IMR-90 (cell line): ENCODE data around the gene TMEM38A. TPM values are rescaled to one million over a fixed set of nuclear protein-coding genes. Genes with fewer than 3 reads are reported as not detected.

Source experiments
- ATAC-seq: fragments of 200-7000 bp; cut with Tn5 transposase; 2 replicates; pipeline ENCODE4 v1.9.1; 2020; ENCODE audit warnings: low read depth, mild to moderate bottlenecking, moderate library complexity
- BruUV-seq: library from RNA; stranded (reverse); fragments of 400-500 nt; replicated peaks from 2 replicates; lab custom pipeline; 2021; lab: Mats Ljungman, UMichigan
- CTCF ChIA-PET: fragments of 300-600 bp; formaldehyde crosslinking; extraction: SDS; loops from one replicate; lab custom pipeline; 2021; ENCODE audit warnings: antibody characterized with exemption; lab: Yijun Ruan, JAX
- POLR2A ChIA-PET: fragments of 300-600 bp; sonication (Branson Sonifier 250); formaldehyde crosslinking; loops from one replicate; lab custom pipeline; 2022; ENCODE audit warnings: antibody characterized with exemption; ENCODE audit not compliant: unreplicated experiment; lab: Charles Lee
- DNase-seq: peaks from one replicate; pipeline ENCODE4 v3.0.0; 2013
- H2AFZ ChIP-seq: replicated peaks from 2 replicates; pipeline ENCODE3; 2013; ENCODE audit warnings: low read length, mild to moderate bottlenecking; ENCODE audit not compliant: poor library complexity
- H2AK5ac ChIP-seq: 2 replicates; pipeline ENCODE4 v1.6.1; 2013; ENCODE audit warnings: low read depth, low read length, inconsistent platforms
- H2AK9ac ChIP-seq: replicated peaks from 2 replicates; pipeline ENCODE3; 2013; ENCODE audit warnings: mild to moderate bottlenecking, low read depth, low read length, moderate library complexity; ENCODE audit not compliant: poor library complexity
- H2BK120ac ChIP-seq: 2 replicates; pipeline ENCODE4 v1.6.1; 2013; ENCODE audit warnings: low read depth, low read length, inconsistent platforms
- H2BK15ac ChIP-seq: 3 replicates; pipeline ENCODE4 v1.6.1; 2013; ENCODE audit warnings: low read depth, low read length, inconsistent platforms
- H2BK20ac ChIP-seq: 2 replicates; pipeline ENCODE4 v1.6.1; 2013; ENCODE audit warnings: low read depth, mild to moderate bottlenecking, inconsistent platforms, low read length, moderate library complexity
- H2BK5ac ChIP-seq: 2 replicates; pipeline ENCODE4 v1.6.1; 2013; ENCODE audit warnings: mild to moderate bottlenecking, low read depth, low read length, inconsistent platforms; ENCODE audit not compliant: poor library complexity, severe bottlenecking
- H3K14ac ChIP-seq: replicated peaks from 2 replicates; pipeline ENCODE4 v1.6.1; 2013; ENCODE audit warnings: low read depth, low read length, inconsistent platforms
- H3K18ac ChIP-seq: 2 replicates; pipeline ENCODE4 v1.6.1; 2013; ENCODE audit warnings: low read depth, low read length, control low read depth
- H3K23ac ChIP-seq: 2 replicates; pipeline ENCODE4 v1.6.1; 2013; ENCODE audit warnings: low read depth, low read length, inconsistent platforms
- H3K27ac ChIP-seq: 2 replicates; pipeline ENCODE4 v1.5.1; 2013; ENCODE audit warnings: mild to moderate bottlenecking, control low read depth, low read length; ENCODE audit not compliant: insufficient read depth
- H3K27me3 ChIP-seq: 2 replicates; pipeline ENCODE4 v1.6.1; 2013; ENCODE audit warnings: low read length; ENCODE audit not compliant: control insufficient read depth, insufficient read depth
- H3K36me3 ChIP-seq: 2 replicates; pipeline ENCODE4 v1.6.1; 2013; ENCODE audit warnings: low read length, mixed read lengths; ENCODE audit not compliant: control insufficient read depth, insufficient read depth
- H3K4ac ChIP-seq: 2 replicates; pipeline ENCODE4 v1.6.1; 2013; ENCODE audit warnings: low read depth, low read length, inconsistent platforms
- H3K4me1 ChIP-seq: 2 replicates; pipeline ENCODE4 v1.6.1; 2013; ENCODE audit warnings: low read length, mixed read lengths; ENCODE audit not compliant: control insufficient read depth, insufficient read depth
- H3K4me2 ChIP-seq: 2 replicates; pipeline ENCODE4 v1.6.1; 2013; ENCODE audit warnings: low read depth, mild to moderate bottlenecking, control low read depth, low read length, moderate library complexity
- H3K4me3 ChIP-seq: 2 replicates; pipeline ENCODE4 v1.5.1; 2013; ENCODE audit warnings: low read depth, mild to moderate bottlenecking, control low read depth, low read length, moderate library complexity; ENCODE audit not compliant: insufficient read depth
- H3K56ac ChIP-seq: 2 replicates; pipeline ENCODE4 v1.6.1; 2013; ENCODE audit warnings: low read length, inconsistent platforms; ENCODE audit not compliant: insufficient read depth; ENCODE audit errors: extremely low read depth
- H3K79me1 ChIP-seq, 2 experiments: 2 replicates each; pipeline ENCODE4 v1.6.1; 2013; ENCODE audit warnings: low read length in 2 of 2, inconsistent platforms in 1 of 2, low read depth in 1 of 2
- H3K9ac ChIP-seq: 2 replicates; pipeline ENCODE4 v1.6.1; 2013; ENCODE audit warnings: low read depth, low read length, control low read depth
- H3K9me1 ChIP-seq: 2 replicates; pipeline ENCODE4 v1.6.1; 2013; ENCODE audit warnings: low read length, inconsistent platforms; ENCODE audit not compliant: insufficient read depth
- H3K9me3 ChIP-seq: 2 replicates; pipeline ENCODE4 v1.6.1; 2013; ENCODE audit warnings: low read length; ENCODE audit not compliant: control insufficient read depth, insufficient read depth
- H4K20me1 ChIP-seq: 2 replicates; pipeline ENCODE4 v1.6.1; 2013; ENCODE audit warnings: low read length, inconsistent platforms; ENCODE audit not compliant: insufficient read depth
- H4K5ac ChIP-seq: 2 replicates; pipeline ENCODE4 v1.6.1; 2013; ENCODE audit warnings: mild to moderate bottlenecking, low read depth, low read length, control low read depth
- H4K8ac ChIP-seq, 2 experiments: 2 replicates each; pipeline ENCODE4 v1.6.1; 2013; ENCODE audit warnings: low read depth in 2 of 2, low read length in 2 of 2, control low read depth in 1 of 2, inconsistent platforms in 1 of 2
- H4K91ac ChIP-seq: 2 replicates; pipeline ENCODE4 v1.6.1; 2013; ENCODE audit warnings: low read depth, low read length, inconsistent platforms; ENCODE audit not compliant: insufficient read depth
- BHLHE40 ChIP-seq: fragments of 150-350 bp; IDR thresholded peaks from 2 replicates; pipeline ENCODE4 v1.6.1; 2016; ENCODE audit warnings: mild to moderate bottlenecking, low read depth, low read length
- CEBPB ChIP-seq: IDR thresholded peaks from 2 replicates; pipeline ENCODE4 v1.6.1; 2012; ENCODE audit warnings: low read depth, low read length, improper control_type of control experiment
- CHD1 ChIP-seq: IDR thresholded peaks from 2 replicates; pipeline ENCODE4 v1.6.1; 2012; ENCODE audit warnings: low read depth, low read length, improper control_type of control experiment
- CTCF ChIP-seq: conservative IDR thresholded peaks from 2 replicates; pipeline ENCODE4 v1.5.1; 2012; ENCODE audit warnings: mild to moderate bottlenecking, low read depth, low read length, improper control_type of control experiment
- ELK1 ChIP-seq: fragments of 150-350 bp; IDR thresholded peaks from 2 replicates; pipeline ENCODE4 v1.6.1; 2016; ENCODE audit warnings: low read depth, mild to moderate bottlenecking, low read length, moderate library complexity, borderline replicate concordance
- FOS ChIP-seq: fragments of 150-350 bp; IDR thresholded peaks from 2 replicates; pipeline ENCODE4 v1.6.1; 2016; ENCODE audit warnings: low read depth, low read length
- MAFK ChIP-seq: IDR thresholded peaks from 2 replicates; pipeline ENCODE4 v1.6.1; 2012; ENCODE audit warnings: low read depth, low read length, improper control_type of control experiment
- MAZ ChIP-seq: IDR thresholded peaks from 2 replicates; pipeline ENCODE4 v1.6.1; 2012; ENCODE audit warnings: low read depth, mild to moderate bottlenecking, low read length, improper control_type of control experiment, moderate library complexity, borderline replicate concordance
- MXI1 ChIP-seq: IDR thresholded peaks from 2 replicates; pipeline ENCODE4 v1.6.1; 2012; ENCODE audit warnings: low read depth, mild to moderate bottlenecking, low read length, moderate library complexity, borderline replicate concordance
- NFE2L2 ChIP-seq: fragments of 150-350 bp; IDR thresholded peaks from 2 replicates; pipeline ENCODE4 v1.6.1; 2016; ENCODE audit warnings: low read depth, mild to moderate bottlenecking, low read length
- POLR2A ChIP-seq: IDR thresholded peaks from 2 replicates; pipeline ENCODE4 v1.6.1; 2012; ENCODE audit warnings: mild to moderate bottlenecking, low read depth, low read length
- RAD21 ChIP-seq: IDR thresholded peaks from 2 replicates; pipeline ENCODE4 v1.6.1; 2012; ENCODE audit warnings: low read length, improper control_type of control experiment
- RCOR1 ChIP-seq: IDR thresholded peaks from 2 replicates; pipeline ENCODE4 v1.6.1; 2012; ENCODE audit warnings: mild to moderate bottlenecking, low read length, improper control_type of control experiment; ENCODE audit not compliant: insufficient replicate concordance
- RFX5 ChIP-seq: IDR thresholded peaks from 2 replicates; pipeline ENCODE4 v1.8.0; 2012; ENCODE audit warnings: low read depth, mild to moderate bottlenecking, low read length, moderate library complexity
- SMC3 ChIP-seq: fragments of 150-350 bp; IDR thresholded peaks from 2 replicates; pipeline ENCODE4 v1.6.1; 2016; ENCODE audit warnings: low read depth, mild to moderate bottlenecking, antibody characterized with exemption, low read length, moderate library complexity
- USF2 ChIP-seq: fragments of 150-350 bp; IDR thresholded peaks from 2 replicates; pipeline ENCODE4 v1.6.1; 2017; ENCODE audit warnings: mild to moderate bottlenecking, antibody characterized with exemption, low read length, low read depth
- WGBS, 2 experiments: methylation state at CpG; one replicate each; pipeline versions ENCODE4 v1.1.5 to v1.1.7; 2013; ENCODE audit warnings: missing lambda C conversion rate in 2 of 2; ENCODE audit not compliant: insufficient read length in 1 of 2; ENCODE audit errors: extremely low coverage in 2 of 2; 5-methylcytosine and 5-hydroxymethylcytosine counted together
- dilution Hi-C: fragments of 300-500 bp; cut with HindIII; formaldehyde crosslinking; loops from one replicate; pipeline ENCODE4 v1.14.3; 2018; ENCODE audit warnings: low sequenced_read_pairs; ENCODE audit not compliant: unreplicated experiment
- in situ Hi-C: fragments of 300-500 bp; cut with MboI; formaldehyde crosslinking; loops from 3 replicates; pipeline ENCODE4 v1.14.3; 2019; ENCODE audit warnings: low sequenced_read_pairs, inconsistent platforms, mixed read lengths
- intact Hi-C: fragments of 100-400 bp; cut with micrococcal nuclease; formaldehyde crosslinking; loops from 2 replicates; pipeline ENCODE4 v1.10.0; 2022
- polyA plus RNA-seq, 3 experiments: library from polyadenylated mRNA; depleted of rRNA; stranded (reverse); fragments of >200 nt; gene quantifications; 2 replicates each; pipeline ENCODE4 v1.2.3, GENCODE V29; 2012; ENCODE audit warnings: low replicate concordance in 1 of 3
- total RNA-seq: library from RNA; depleted of rRNA; stranded (reverse); fragments of >200 nt; gene quantifications from 2 replicates; pipeline ENCODE4 v1.2.3, GENCODE V29; 2012

Gene TMEM38A
- total and polyA plus RNA-seq, 2 of the 4 experiments (the other 2 are of a cell fraction) = 1.3 to 2.0 TPM

GRCh38 chr19:16621165-16621800, 39.7 kb upstream of the TMEM38A start:
- Histone ChIP-seq H3K23ac (no peak overlapping the region; the same call in 1 of the 2 replicates), H2AK9ac (no peak overlapping the region), H2BK120ac (no peak overlapping the region), H3K4ac (no peak overlapping the region), H2BK5ac (no peak overlapping the region), H4K20me1 (peaks cover 100% of the 10 kb centered on the region), H3K18ac (no peak overlapping the region), H3K9me3 (no peaks in the 10 kb centered on the region), H3K4me1 (peaks cover 3% of the 10 kb centered on the region; the same call in 1 of the 2 replicates), H4K8ac (no peak overlapping the region), H2BK20ac (no peak overlapping the region), H2BK15ac (no peak overlapping the region), H3K4me3 (no peak overlapping the region), H2AK5ac (no peak overlapping the region), H3K14ac (no peak overlapping the region), H3K27ac (no peak overlapping the region), H3K36me3 (peaks cover 11% of the 10 kb centered on the region), H3K4me2 (no peak overlapping the region), H3K9me1 (peaks cover 48% of the 10 kb centered on the region), H4K91ac (no peak overlapping the region), H3K79me1 (peaks cover 21 to 98% of the 10 kb centered on the region in 2 experiments; a peak in 3 of 4 replicates), H3K27me3 (no peaks in the 10 kb centered on the region), H4K5ac (no peak overlapping the region), H3K56ac (no peak overlapping the region), H3K9ac (no peak overlapping the region), H2AFZ (no peak overlapping the region)
- DNase-seq = no peak
- WGBS, 2 experiments = 93% methylated on average over 5 of the region's 7 CpGs; no CpG with 5 or more reads in 1 of the 2 experiments
- dilution Hi-C loops = no loop called here
- ChIA-PET CTCF (no interaction called here), POLR2A (no interaction called here)
- TF ChIP-seq NFE2L2 (no peak), BHLHE40 (no peak), FOS (no peak), MXI1 (no peak), MAZ (no peak), RFX5 (no peak), USF2 (no peak), SMC3 (no peak), CHD1 (no peak), POLR2A (no peak), MAFK (no peak), RAD21 (no peak), RCOR1 (no peak), CTCF (no peak), ELK1 (no peak), CEBPB (no peak)
- no TSS peak for BruUV-seq
- ATAC-seq = no peak
- intact Hi-C loops = no loop called here
- in situ Hi-C loops = no loop called here
